Measurements from ENCODE around the gene GLRX3. TPM values are rescaled to one million over a fixed set of nuclear protein-coding genes. Genes with fewer than 3 reads are reported as not detected.

The GLRX3 gene
- total RNA-seq, 1 experiment from 2014 or later: 188 TPM

DNA sequence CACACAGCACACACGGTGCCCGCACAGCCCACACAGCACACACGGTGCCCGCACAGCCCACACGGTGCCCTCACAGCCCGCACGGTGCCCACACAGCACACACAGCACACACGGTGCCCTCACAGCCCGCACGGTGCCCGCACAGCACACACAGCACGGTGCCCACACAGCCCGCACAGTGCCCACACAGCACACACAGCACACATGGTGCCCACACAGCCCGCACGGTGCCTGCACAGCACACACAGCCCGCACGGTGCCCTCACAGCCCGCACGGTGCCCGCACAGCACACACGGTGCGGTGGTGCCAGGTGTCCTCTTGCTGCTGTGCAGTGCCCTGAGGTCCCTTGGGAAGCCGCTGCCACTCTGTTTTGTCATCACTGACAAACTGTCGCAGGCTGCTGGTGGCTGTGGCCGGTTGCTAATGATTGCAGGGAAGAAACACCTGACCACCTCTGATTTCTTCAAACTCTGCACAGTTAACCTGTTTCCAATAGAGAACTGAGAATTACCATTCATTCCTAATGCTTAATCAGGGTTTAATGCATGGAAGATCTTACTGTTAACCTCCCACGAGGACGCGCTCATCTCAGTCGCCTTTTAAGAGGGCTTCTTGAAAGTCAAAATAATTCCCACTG is 66.9 kb downstream of the GLRX3 start:
- ChIA-PET CTCF (interaction anchor here (0.6 kb wide), 1 partner anchor 262 kb away, joined by 3 read pairs; no protein-coding TSS in a partner anchor), POLR2A (no interaction called here)
- DNase-seq (ENCODE audit: low read depth, low spot score) (no peak), ATAC-seq (peak; percentile 67)
- BruUV-seq (replicated peaks): no TSS peak
- intact Hi-C loops (cut with micrococcal nuclease; ENCODE audit: unreplicated experiment): no loop called here
- Histone ChIP-seq H3K9me3 (ENCODE audit: control insufficient read depth, insufficient read depth, low read depth, low read length) (no peaks in the 10 kb centered on the region), H3K27me3 (ENCODE audit: control insufficient read depth, insufficient read depth, low read length) (no peaks in the 10 kb centered on the region), H3K4me1 (ENCODE audit: control insufficient read depth, insufficient read depth, low read length) (no peaks in the 10 kb centered on the region), H3K27ac (ENCODE audit: low read length) (no peak overlapping the region), H3K4me3 (ENCODE audit: low read depth in 2 of 2, low read length in 2 of 2) (no peak overlapping the region), H3K36me3 (ENCODE audit: control insufficient read depth, insufficient read depth, low read length) (no peaks in the 10 kb centered on the region)
- TF ChIP-seq POLR2AphosphoS5 (IDR thresholded peaks at IDR 0.05; ENCODE audit: low read depth, low read length): no peak
- TF ChIP-seq TCF7L2 (IDR thresholded peaks at IDR 0.05; ENCODE audit: low read depth, low read length): no peak
- TF ChIP-seq REST (IDR thresholded peaks at IDR 0.05; ENCODE audit: insufficient read depth in 1 of 2, low read depth in 2 of 2, low read length in 1 of 2): no peak
- TF ChIP-seq SIN3A (IDR thresholded peaks at IDR 0.05; ENCODE audit: borderline replicate concordance, insufficient read depth, low read depth, low read length): no peak
- TF ChIP-seq, protein P1, sequence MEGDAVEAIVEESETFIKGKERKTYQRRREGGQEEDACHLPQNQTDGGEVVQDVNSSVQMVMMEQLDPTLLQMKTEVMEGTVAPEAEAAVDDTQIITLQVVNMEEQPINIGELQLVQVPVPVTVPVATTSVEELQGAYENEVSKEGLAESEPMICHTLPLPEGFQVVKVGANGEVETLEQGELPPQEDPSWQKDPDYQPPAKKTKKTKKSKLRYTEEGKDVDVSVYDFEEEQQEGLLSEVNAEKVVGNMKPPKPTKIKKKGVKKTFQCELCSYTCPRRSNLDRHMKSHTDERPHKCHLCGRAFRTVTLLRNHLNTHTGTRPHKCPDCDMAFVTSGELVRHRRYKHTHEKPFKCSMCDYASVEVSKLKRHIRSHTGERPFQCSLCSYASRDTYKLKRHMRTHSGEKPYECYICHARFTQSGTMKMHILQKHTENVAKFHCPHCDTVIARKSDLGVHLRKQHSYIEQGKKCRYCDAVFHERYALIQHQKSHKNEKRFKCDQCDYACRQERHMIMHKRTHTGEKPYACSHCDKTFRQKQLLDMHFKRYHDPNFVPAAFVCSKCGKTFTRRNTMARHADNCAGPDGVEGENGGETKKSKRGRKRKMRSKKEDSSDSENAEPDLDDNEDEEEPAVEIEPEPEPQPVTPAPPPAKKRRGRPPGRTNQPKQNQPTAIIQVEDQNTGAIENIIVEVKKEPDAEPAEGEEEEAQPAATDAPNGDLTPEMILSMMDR (IDR thresholded peaks at IDR 0.05): no peak
- in situ Hi-C loops (cut with HindIII; ENCODE audit: low pct_unique_long_range_greater_than_20kb, low sequenced_read_pairs): no loop called here

DNA sequence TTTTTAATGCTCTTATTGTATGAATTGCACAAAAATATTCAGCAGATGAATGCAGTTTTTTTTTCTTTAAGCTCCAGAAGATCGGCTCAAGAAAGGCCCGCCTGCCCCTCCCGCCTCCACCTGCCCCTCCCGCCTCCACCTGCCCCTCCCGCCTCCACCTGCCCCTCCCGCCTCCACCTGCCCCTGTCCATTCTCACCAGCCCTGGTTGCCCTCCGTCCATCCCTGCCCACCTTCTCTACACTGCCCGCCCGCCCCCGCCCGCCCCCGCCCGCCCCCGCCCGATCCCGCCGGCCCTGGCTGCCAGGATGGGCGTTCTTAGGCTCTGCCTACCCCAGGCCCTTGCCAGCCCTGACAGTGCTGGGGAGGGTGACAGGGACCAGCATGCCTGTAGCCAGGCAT is 67.4 kb downstream of the GLRX3 start:
- H3K27me3 ChIP-seq (ENCODE audit: control insufficient read depth, insufficient read depth, low read length): no peaks in the 10 kb centered on the region
- no peak for DNase-seq (ENCODE audit: low read depth, low spot score)
- no peak overlapping the region for H3K27ac ChIP-seq (ENCODE audit: low read length)
- no peaks in the 10 kb centered on the region for H3K4me1 ChIP-seq (ENCODE audit: control insufficient read depth, insufficient read depth, low read length)
- H3K9me3 ChIP-seq (ENCODE audit: control insufficient read depth, insufficient read depth, low read depth, low read length): no peaks in the 10 kb centered on the region
- no peak overlapping the region for H3K4me3 ChIP-seq (ENCODE audit: low read depth in 2 of 2, low read length in 2 of 2)
- BruUV-seq (replicated peaks): no TSS peak
- in situ Hi-C loops (cut with HindIII; ENCODE audit: low pct_unique_long_range_greater_than_20kb, low sequenced_read_pairs) (no loop called here), intact Hi-C loops (cut with micrococcal nuclease; ENCODE audit: unreplicated experiment) (no loop called here)
- ATAC-seq: no peak
- no peaks in the 10 kb centered on the region for H3K36me3 ChIP-seq (ENCODE audit: control insufficient read depth, insufficient read depth, low read length)
- ChIA-PET POLR2A (no interaction called here), CTCF (interaction anchor here (0.6 kb wide), 1 partner anchor 262 kb away, joined by 3 read pairs; no protein-coding TSS in a partner anchor)
- TF ChIP-seq SIN3A (IDR thresholded peaks at IDR 0.05; ENCODE audit: borderline replicate concordance, insufficient read depth, low read depth, low read length): no peak
- TF ChIP-seq REST (IDR thresholded peaks at IDR 0.05; ENCODE audit: insufficient read depth in 1 of 2, low read depth in 2 of 2, low read length in 1 of 2): no peak
- TF ChIP-seq POLR2AphosphoS5 (IDR thresholded peaks at IDR 0.05; ENCODE audit: low read depth, low read length): no peak
- TF ChIP-seq TCF7L2 (IDR thresholded peaks at IDR 0.05; ENCODE audit: low read depth, low read length): no peak
- TF ChIP-seq, protein P1 (IDR thresholded peaks at IDR 0.05): no peak

All from Panc1 (cell line).